Esophagus squamous epithelium (tissue), 4 donors: ENCODE measurements around the gene AIP.

Experiments used
- CTCF ChIP-seq, 6 experiments: fragments of 450-650 bp in 4 of 6; fragments of 200-600 bp in 2 of 6; sonication (generic) in 2 of 6; IDR thresholded peaks; one replicate each; pipeline ENCODE4 v1.5.1; 2016 to 2019; ENCODE audit warnings: antibody characterized with exemption in 6 of 6, mild to moderate bottlenecking in 4 of 6, moderate library complexity in 4 of 6
- POLR2A ChIP-seq, 4 donors: fragments of 450-650 bp; IDR thresholded peaks; one replicate each; pipeline ENCODE4 v1.6.1; 2017; ENCODE audit warnings: antibody characterized with exemption in 4 of 4, mild to moderate bottlenecking in 4 of 4, moderate library complexity in 3 of 4

GRCh38 chr11:67452141-67452952, 30.5 kb upstream of the AIP start, which contains the start of gene GPR152:
- no peak for TF ChIP-seq CTCF (IDR thresholded peaks at IDR 0.05)
- TF ChIP-seq POLR2A (IDR thresholded peaks at IDR 0.05) = no peak
